Endothelial cell (in vitro differentiated cells): ENCODE data around the gene MALL. TPM values are rescaled to one million over a fixed set of nuclear protein-coding genes. Genes with fewer than 3 reads are reported as not detected.
"Not testable (repeated sequence)": the region's sequence is repeated elsewhere in the genome, so short reads cannot be mapped to it uniquely, and the experiment has no call there.

ENCODE experiments used
- DNase-seq: peaks from one replicate; pipeline ENCODE4 v3.0.0; 2021; ENCODE audit warnings: low spot score
- H3K27ac Mint-ChIP-seq: one replicate; pipeline ENCODE4 v1.8.0; 2021; ENCODE audit warnings: mixed read lengths, inconsistent platforms; ENCODE audit not compliant: unreplicated experiment
- H3K27me3 Mint-ChIP-seq: one replicate; pipeline ENCODE4 v1.8.0; 2021; ENCODE audit warnings: mild to moderate bottlenecking, moderate library complexity, mixed read lengths, inconsistent platforms; ENCODE audit not compliant: unreplicated experiment
- H3K36me3 Mint-ChIP-seq: one replicate; pipeline ENCODE4 v1.8.0; 2021; ENCODE audit warnings: mild to moderate bottlenecking, low read depth, mixed read lengths, inconsistent platforms; ENCODE audit not compliant: unreplicated experiment
- H3K4me1 Mint-ChIP-seq: one replicate; pipeline ENCODE4 v1.8.0; 2021; ENCODE audit warnings: mild to moderate bottlenecking, mixed read lengths, inconsistent platforms; ENCODE audit not compliant: unreplicated experiment
- H3K4me3 Mint-ChIP-seq: one replicate; pipeline ENCODE4 v1.8.0; 2021; ENCODE audit warnings: mild to moderate bottlenecking, mixed read lengths, inconsistent platforms; ENCODE audit not compliant: unreplicated experiment
- H3K9me3 Mint-ChIP-seq: one replicate; pipeline ENCODE4 v1.8.0; 2021; ENCODE audit warnings: mixed read lengths, inconsistent platforms; ENCODE audit not compliant: unreplicated experiment
- CTCF ChIP-seq: fragments of 200-600 bp; sonication (generic); IDR thresholded peaks from one replicate; pipeline ENCODE4 v1.5.0; 2021; ENCODE audit warnings: antibody characterized with exemption; ENCODE audit not compliant: unreplicated experiment
- long read RNA-seq: library from polyadenylated mRNA; unstranded; transcript quantifications from one replicate; pipeline ENCODE4 v2.0.0, GENCODE V29; 2020; ENCODE audit not compliant: unreplicated experiment
- total RNA-seq: library from RNA; stranded (reverse); fragmentation: NEBNext Ultra II Directional; extraction: Animal tissue kit (Norgen Biotek cat#: 25700); gene quantifications from one replicate; pipeline ENCODE4 v1.2.1, GENCODE V29; 2021; ENCODE audit not compliant: unreplicated experiment

Gene MALL
- total RNA-seq, result 2.6 TPM
- long read RNA-seq, result 0 reads

GRCh38 chr2:110115291-110116032 lies at the start of gene MALL:
TSS of gene MALL (minus strand) at chr2:110115822. CDS start at chr2:110115792, 30 bp downstream.
- Mint-ChIP-seq H3K27ac (no peak within 1 kb of the TSS), H3K27me3 (peaks cover 14% of the 10 kb centered on the region), H3K36me3 (peaks cover 4% of the 10 kb centered on the region), H3K4me3 (no peak within 1 kb of the TSS), H3K9me3 (no peaks in the 10 kb centered on the region), H3K4me1 (peaks cover 34% of the 10 kb centered on the region)
- peak; percentile 16 for DNase-seq
- no peak for TF ChIP-seq CTCF

DNA sequence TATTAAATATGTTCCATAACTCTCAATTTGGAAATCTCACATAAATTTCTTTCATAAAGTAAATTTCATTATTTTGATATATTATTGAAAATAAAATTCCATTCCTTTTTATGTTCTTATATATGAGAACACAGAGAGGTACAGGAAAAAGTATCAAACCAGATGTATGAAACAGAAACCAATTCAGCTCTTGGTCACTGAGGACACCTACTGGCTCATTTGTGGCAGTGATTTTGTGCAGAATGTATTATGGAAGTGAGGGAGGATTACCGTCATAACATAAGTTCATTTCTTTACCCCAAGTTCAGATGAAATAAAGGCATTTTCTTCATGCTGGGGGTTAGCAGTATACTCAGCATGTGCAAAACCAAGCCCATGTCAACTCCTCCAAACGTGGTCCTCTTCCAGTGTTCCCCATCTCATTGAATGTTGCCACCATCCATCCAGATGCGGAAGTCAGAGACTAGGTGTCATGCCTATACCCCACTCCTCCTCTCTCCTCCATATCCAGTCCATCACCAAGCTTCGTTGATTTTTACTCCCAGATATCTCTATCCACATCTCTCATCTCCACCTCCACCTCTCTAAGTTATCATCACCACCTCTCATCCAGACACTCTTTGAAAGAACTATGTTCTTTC lies 41.7 kb upstream of the MALL start:
- Mint-ChIP-seq H3K4me1 (no peaks in the 10 kb centered on the region), H3K36me3 (peaks cover 17% of the 10 kb centered on the region), H3K27ac (no peak overlapping the region), H3K4me3 (no peak overlapping the region), H3K27me3 (peaks cover 2% of the 10 kb centered on the region), H3K9me3 (peaks cover 8% of the 10 kb centered on the region)
- TF ChIP-seq CTCF, result peak; percentile 66
- peak; percentile 15 for DNase-seq

- not testable (repeated sequence) for H3K9me3 Mint-ChIP-seq
Observed at GRCh38 chr2:110154828-110155227, 39.2 kb upstream of the MALL start.

GRCh38 chr2:110154188-110154587 lies 38.6 kb upstream of the MALL start:
- not testable (repeated sequence) for H3K9me3 Mint-ChIP-seq, H3K4me3 Mint-ChIP-seq, H3K27me3 Mint-ChIP-seq, H3K27ac Mint-ChIP-seq, DNase-seq, H3K4me1 Mint-ChIP-seq
- peaks cover 17% of the 10 kb centered on the region for H3K36me3 Mint-ChIP-seq

More at GRCh38 chr2:110154828-110155227, 39.2 kb upstream of the MALL start:
- peaks cover 17% of the 10 kb centered on the region for H3K36me3 Mint-ChIP-seq
- not testable (repeated sequence) for H3K27ac Mint-ChIP-seq, H3K27me3 Mint-ChIP-seq, H3K4me3 Mint-ChIP-seq, DNase-seq, H3K4me1 Mint-ChIP-seq

GRCh38 chr2:110153416-110153815 lies 37.8 kb upstream of the MALL start:
- Mint-ChIP-seq H3K27me3 (peaks cover 2% of the 10 kb centered on the region), H3K36me3 (peaks cover 17% of the 10 kb centered on the region), H3K9me3 (peaks cover 8% of the 10 kb centered on the region), H3K27ac (no peak overlapping the region), H3K4me3 (no peak overlapping the region), H3K4me1 (no peaks in the 10 kb centered on the region)
- TF ChIP-seq CTCF, result no peak
- DNase-seq, result no peak

DNA sequence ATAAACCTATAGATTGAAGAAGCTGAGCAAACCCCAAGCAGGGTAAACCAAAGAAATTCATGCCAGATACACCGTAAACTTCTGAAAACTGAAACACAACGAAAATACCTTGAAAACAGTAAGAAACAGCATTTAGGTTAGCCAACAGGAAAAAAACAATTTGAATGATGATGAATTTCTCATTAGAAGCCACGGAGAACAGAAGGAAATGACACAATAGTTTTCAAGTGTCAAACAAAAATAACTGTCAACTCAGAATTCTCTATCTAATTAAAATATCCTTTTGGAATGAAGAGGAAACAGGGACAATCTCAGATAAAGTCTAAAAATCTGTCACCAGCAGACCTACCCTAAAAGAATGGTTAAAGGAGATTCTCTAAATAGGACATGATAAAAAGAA lies 37.3 kb upstream of the MALL start:
- H3K9me3 Mint-ChIP-seq, result peaks cover 8% of the 10 kb centered on the region
- peaks cover 2% of the 10 kb centered on the region for H3K27me3 Mint-ChIP-seq
- DNase-seq, result no peak
- no peak overlapping the region for H3K4me3 Mint-ChIP-seq
- no peak for TF ChIP-seq CTCF
- H3K27ac Mint-ChIP-seq, result no peak overlapping the region
- peaks cover 17% of the 10 kb centered on the region for H3K36me3 Mint-ChIP-seq
- H3K4me1 Mint-ChIP-seq, result no peaks in the 10 kb centered on the region
